ENCODE measurements around the gene TMEM30B.
"Not testable (repeated sequence)": the region's sequence is repeated elsewhere in the genome, so short reads cannot be mapped to it uniquely, and the experiment has no call there.

The TMEM30B gene

DNA sequence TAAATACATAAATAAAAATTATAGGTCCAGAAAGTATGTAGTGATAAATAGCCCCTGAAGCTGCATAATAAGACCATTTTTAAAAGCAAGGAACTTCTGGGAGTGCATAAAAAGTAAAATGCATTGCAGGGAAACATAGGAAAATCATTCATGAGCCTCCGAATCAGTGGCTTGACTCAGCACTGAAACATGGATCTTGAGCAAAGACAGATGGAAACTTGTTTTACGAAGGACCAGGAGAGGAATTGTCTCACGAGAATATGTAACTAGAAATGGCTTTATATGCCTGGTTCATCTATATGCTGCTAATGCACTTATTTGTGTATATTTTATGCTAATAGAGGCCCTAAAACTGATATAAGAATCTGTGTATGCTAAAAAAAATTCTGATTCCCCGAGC, 14.7 kb downstream of the TMEM30B start:
- no peak for DNase-seq (ENCODE audit: low read depth in 2 of 2)

DNA sequence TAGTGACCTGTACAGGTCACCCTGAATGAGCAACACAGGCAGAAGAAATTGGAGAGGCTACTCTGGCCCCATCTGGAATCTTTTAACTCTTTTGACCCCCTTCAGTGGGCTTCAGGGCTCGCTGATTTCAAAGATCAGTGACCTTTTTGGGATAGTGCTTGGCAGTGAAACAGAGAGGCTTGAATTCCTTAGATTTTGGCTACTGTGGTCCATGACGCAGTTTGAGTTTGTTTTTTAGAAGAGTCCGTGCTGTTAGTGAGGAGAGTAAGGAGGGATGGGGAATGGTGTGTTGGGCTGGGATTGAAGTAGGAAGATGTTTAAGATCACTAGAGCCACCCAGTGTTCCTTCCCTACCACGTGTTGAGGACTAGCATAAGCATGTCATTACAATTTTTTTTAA, 16.5 kb downstream of the TMEM30B start:
- DNase-seq (ENCODE audit: low read depth in 2 of 2): no peak

GRCh38 chr14:61264010-61264571, 17.0 kb downstream of the TMEM30B start:
- DNase-seq (ENCODE audit: low read depth in 2 of 2): no peak

DNA sequence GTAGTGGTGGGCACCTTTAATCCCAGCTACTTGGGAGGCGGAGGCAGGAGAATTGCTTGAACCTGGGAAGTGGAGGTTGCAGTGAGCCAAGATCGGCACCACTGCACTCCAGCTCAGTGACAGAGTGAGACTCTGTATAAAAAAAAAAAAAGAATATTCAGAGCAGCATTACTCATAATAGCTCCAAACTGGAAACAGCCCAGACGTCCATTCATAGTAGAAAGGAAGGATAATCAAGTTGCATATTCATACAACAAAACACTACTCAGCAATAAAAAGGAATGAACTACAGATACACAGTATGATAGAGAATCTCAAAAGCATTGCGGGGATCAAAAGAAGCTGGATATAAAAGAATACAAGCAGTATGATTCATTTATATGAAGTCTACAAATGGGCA, 19.1 kb downstream of the TMEM30B start:
- no peak for DNase-seq (ENCODE audit: low read depth in 2 of 2)

DNA sequence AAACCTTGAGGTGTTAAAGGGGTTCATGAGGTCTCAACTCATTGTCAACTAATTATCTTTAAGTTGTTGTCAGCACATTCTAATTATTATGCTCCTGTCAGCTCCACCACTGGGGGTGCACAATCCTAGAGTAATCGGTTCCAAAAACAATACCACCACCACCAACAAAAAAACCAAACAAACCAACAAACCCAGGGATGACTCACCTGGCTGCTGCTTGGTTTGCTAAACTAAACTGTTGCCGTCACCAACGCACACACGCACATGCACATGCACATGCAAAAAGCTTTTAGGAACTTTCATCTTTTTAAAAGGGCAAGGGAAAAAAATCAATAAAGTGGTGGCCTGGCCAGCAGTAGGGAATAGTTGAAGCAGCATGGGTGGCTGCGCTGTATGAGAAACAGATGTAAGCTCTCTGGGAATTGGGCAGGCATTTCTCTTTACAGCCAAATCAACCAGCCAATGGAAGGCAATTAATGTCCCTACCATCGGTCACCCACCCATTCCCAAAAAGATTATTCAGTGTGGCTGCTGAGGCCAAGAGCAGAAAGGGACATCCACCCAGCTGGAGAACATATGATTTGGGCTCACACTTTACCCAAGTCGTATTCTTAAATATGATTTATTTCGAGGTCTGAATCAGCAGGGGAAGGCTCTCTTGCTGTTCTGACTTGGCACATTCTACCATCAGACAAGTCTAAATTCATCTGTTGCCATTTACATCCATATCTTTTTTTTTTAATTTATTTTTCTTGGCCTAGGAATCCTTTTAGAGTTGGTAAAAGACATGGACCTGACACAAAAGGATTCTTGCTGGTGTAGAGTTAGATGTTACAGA, 20.0 kb downstream of the TMEM30B start:
- no peak for DNase-seq (ENCODE audit: low read depth in 2 of 2)

DNA sequence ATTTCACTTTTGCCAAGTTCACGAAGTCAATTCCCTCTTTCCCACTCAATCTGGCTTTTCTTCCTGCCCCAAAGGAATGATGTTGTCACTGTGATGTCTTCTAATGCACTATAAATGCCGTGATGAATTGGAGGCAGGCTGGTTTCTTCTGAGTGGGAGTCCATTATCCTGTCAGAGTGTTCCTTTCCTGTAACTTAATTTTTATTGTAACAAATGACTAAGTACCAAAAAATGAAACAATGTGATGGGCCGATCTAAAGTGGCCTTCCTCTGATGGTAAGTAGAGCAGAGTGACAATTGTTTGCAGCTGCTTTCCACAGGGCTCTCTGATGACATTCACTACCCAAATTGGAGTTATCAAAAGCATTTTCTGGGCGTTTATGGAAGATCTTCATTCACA, 22.2 kb downstream of the TMEM30B start:
- no peak for DNase-seq (ENCODE audit: low read depth in 2 of 2)

DNA sequence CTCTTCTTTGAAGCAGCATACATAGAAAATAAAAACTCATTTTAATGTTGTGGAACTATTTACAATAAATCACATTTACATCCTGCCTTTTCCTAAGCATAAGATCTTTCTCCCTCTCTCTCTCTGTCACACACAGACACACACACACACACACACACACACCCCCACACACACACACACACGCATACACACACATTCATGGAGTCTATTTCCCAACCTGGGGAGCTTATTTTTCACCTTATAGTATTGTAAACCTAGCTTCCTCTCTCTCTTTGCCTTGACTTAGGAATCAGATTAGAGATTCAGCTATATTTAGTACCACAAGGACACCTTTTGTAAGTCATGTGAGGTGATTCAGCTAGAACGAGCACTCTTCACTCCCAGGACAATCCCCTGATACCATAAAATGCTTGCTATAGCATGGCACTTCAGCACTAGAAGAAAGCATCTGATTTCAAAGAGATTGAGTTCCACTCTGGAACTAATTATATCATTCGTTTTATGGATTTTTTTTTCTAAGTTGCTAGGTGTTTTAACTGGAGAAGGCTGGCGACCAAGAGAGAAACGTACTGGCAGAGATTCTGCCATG, 23.6 kb downstream of the TMEM30B start:
- no peak for DNase-seq (ENCODE audit: low read depth in 2 of 2)

DNA sequence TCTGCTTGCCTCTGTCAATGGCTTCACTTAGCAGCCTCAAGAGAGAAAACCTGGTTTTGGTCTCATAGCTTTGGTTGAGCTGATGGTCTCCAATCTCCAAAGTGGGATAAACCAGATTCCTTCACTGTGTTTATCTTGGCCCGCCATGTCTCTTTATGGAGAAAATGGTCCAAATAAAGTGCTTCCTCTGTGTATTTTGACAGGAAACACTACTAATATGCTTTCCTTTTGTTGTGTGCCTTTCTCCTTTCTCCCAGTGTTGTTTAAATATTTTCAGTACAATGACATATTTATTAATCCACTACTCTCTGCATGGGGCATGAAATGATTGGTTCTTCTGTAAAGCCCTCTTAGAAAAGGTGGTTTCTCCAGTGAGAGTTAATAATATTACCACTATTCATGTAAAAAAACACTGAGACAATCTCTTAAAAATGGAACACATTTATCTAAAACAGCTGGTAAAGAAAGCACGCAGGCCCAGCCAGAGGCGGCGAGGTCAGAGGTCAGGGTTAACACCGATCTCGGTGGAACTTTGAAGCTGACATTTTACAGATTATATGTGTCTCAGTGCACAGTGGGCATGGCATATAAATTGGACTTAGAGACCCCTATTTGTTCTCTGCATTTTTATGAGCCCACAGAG, 24.2 kb downstream of the TMEM30B start:
- no peak for DNase-seq (ENCODE audit: low read depth in 2 of 2)

DNA sequence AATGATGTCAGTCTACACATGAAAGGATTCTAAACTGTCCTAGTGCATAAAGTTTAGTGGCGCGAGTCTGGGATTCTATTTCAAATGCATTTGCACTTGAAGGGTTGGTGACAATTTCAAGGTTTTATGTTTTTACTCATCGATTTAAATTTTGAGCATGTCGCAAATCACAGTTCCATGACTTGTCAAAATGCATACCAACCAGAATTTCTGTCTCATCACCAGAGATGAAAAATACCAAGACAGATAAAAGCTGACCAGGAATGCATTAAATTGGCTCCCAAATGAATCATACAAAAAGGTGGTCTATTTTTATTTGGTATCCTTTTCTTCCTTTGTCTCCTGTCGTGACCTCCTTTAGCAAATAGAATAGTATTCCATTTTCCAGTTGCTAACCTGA, 25.2 kb downstream of the TMEM30B start:
- DNase-seq (ENCODE audit: low read depth in 2 of 2): no peak

GRCh38 chr14:61254808-61255526, 26.2 kb downstream of the TMEM30B start:
- no peak for DNase-seq (ENCODE audit: low read depth in 2 of 2)

GRCh38 chr14:61253064-61253738, 27.9 kb downstream of the TMEM30B start:
- no peak for DNase-seq (ENCODE audit: low read depth in 2 of 2)

- peak; percentile 8 to 23 for DNase-seq (ENCODE audit: low read depth in 2 of 2)
Observed at GRCh38 chr14:61252369-61253063, 28.6 kb downstream of the TMEM30B start.

DNA sequence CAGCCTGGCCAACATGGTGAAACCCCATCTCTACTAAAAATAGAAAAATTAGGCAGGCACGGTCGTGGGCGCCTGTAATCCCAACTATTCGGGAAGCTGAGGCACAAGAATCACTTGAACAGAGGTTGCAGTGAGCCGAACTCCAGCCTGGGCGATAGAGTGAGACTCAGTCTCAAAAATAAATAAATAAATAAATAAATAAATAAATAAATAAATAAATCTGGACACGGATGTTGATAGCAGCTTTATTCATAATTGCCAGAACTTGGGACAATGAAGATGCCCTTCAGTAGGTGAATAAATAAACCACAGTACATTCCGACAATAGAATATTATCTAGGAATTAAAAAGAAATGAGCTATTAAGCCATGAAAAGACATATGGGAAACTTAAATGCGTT, 31.1 kb downstream of the TMEM30B start:
- no peak for DNase-seq (ENCODE audit: low read depth in 2 of 2)

DNA sequence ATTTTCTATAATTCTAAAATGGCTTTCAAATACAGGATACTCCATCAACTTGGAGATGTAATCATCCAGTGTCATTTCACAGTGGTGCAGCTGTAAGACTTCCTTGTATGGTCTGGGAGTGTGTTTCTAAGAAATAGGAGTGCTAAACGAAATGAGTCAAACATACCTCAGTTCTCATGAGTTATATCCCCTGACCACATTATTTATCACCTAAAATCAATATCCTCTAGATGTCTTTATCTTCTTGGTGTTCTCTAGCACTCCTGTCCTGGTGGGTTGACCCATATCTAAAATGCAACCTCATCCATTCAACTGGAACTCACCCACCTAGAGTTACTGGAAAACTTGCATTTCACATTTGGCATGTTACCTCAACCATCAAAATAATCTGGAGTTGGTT, 33.2 kb downstream of the TMEM30B start:
- DNase-seq (ENCODE audit: low read depth in 2 of 2): no peak

GRCh38 chr14:61246721-61247120, 34.4 kb downstream of the TMEM30B start:
- DNase-seq (ENCODE audit: low read depth in 2 of 2): no peak

DNA sequence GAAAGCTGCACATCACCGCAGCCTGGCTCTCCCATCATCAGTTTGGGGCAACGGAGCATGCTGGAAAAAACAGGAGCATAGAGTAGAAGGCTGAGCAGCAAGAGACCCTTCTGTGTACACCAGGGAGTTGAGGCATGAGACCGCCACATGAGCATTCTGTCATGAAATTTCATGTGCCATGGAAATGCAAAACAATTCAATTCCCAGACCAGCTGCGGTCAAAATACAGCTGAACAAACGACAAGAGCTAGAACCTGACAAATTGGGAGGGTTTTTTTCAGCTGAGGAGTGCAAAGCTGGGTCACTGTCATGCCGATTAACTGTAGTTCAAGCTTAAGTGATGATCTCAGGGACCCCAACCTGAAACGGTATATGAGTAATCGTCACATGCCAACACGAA, 37.1 kb downstream of the TMEM30B start:
- DNase-seq (ENCODE audit: low read depth in 2 of 2): no peak

GRCh38 chr14:61240206-61240605, 40.9 kb downstream of the TMEM30B start:
- no peak for DNase-seq (ENCODE audit: low read depth in 2 of 2)

DNA sequence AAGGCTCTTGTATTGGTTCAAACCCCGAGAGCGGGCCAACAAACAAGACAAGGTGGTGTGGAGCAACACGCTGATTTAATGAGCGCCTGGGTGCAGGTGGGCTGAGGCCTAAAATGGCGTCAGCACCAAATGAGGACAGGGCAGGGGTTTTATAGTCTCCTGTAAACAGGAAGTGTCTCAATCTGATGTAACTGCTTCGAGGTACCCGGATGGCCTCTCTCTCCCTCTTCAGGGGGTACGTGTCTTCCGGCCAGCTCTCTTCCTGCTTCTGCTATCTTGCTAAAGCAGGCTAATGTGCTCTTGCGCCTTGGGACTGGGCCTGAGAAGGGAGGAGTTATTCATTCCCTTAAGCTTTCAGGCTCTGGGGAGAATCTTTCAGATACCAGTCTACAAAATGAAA, 41.9 kb downstream of the TMEM30B start:
- DNase-seq (ENCODE audit: low read depth in 2 of 2): not testable (repeated sequence)

GRCh38 chr14:61238611-61239245, 42.4 kb downstream of the TMEM30B start:
- DNase-seq (ENCODE audit: low read depth in 2 of 2): no peak

- DNase-seq (ENCODE audit: low read depth in 2 of 2): no peak
Observed at GRCh38 chr14:61234215-61234916, 46.8 kb downstream of the TMEM30B start.
